ENCODE measurements around the gene LHFPL3. TPM values are rescaled to one million over a fixed set of nuclear protein-coding genes. Genes with fewer than 3 reads are reported as not detected.

Gene LHFPL3
- total RNA-seq, 1 experiment from 2014 or later, result not detected

DNA sequence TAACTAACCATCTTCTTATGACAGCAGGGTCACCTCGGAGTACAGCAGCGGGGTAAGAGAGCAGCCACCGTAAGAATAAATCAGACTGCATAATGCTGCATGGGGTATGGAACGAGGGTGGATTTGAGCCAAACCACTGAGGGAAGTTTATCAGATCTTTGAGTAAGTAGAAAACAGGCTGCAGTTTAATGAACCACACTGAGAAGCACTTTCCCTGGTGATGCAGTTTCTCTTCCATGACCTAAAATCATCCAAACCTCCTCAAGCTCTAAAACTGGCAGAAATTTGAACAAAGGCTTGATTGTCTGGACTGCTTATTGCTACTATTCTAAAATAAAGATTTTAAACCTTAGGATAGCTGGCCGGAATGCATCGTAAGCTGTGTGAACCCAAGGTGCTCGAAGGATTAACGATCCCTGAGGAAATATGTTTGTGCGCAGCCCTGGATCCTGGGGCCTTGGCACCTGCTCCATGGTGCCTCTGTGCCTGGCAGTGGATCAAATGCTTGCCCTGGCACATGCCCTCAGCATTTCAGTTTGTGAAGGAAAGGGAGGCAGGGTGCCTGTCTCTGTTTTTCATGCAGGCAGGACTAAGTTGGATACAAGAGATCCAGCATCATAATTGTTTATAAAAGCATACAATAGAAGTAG lies 322.7 kb downstream of the LHFPL3 start:
- H3K4me3 ChIP-seq (replicated peaks in 1 of 2; ENCODE audit: low read depth in 1 of 2, low read length in 2 of 2), result no peak overlapping the region
- no peak overlapping the region for H3K9ac ChIP-seq (ENCODE audit: low read length)
- H3K9me3 ChIP-seq (ENCODE audit: control insufficient read depth in 1 of 2, insufficient read depth in 1 of 2, low read depth in 1 of 2, low read length in 2 of 2), result no peaks in the 10 kb centered on the region
- H3K79me2 ChIP-seq (ENCODE audit: insufficient read depth, low read length), result no peaks in the 10 kb centered on the region
- TF ChIP-seq ZNF274 (IDR thresholded peaks at IDR 0.05; ENCODE audit: low read depth, low read length) (no peak), ELF1 (IDR thresholded peaks at IDR 0.05; ENCODE audit: borderline replicate concordance, low read depth) (no peak), ZFX (IDR thresholded peaks at IDR 0.05) (no peak), SRF (IDR thresholded peaks at IDR 0.05; ENCODE audit: low read depth) (no peak), CEBPB (IDR thresholded peaks at IDR 0.05; ENCODE audit: low read depth) (no peak), EGR1 (IDR thresholded peaks at IDR 0.05; ENCODE audit: low read depth) (no peak), YY1 (IDR thresholded peaks at IDR 0.05; ENCODE audit: extremely low read depth, insufficient replicate concordance, low read depth, low read length) (no peak)
- TF ChIP-seq, protein P1, sequence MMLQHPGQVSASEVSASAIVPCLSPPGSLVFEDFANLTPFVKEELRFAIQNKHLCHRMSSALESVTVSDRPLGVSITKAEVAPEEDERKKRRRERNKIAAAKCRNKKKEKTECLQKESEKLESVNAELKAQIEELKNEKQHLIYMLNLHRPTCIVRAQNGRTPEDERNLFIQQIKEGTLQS (IDR thresholded peaks at IDR 0.05), result no peak
- TF ChIP-seq, protein P2, sequence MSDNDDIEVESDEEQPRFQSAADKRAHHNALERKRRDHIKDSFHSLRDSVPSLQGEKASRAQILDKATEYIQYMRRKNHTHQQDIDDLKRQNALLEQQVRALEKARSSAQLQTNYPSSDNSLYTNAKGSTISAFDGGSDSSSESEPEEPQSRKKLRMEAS (IDR thresholded peaks at IDR 0.05), result no peak
- intact Hi-C loops (cut with micrococcal nuclease), result no loop called here
- H3K27me3 ChIP-seq (ENCODE audit: insufficient read depth, low read length), result peaks cover 53% of the 10 kb centered on the region; the same call in 1 of the 2 replicates
- ATAC-seq (no peak), DNase-seq (ENCODE audit: low read depth, low spot score) (no peak)
- no peak overlapping the region for H3K27ac ChIP-seq (ENCODE audit: low read depth, low read length)
- ChIA-PET CTCF (no interaction called here), RAD21 (ENCODE audit: low non-redundant PET in 1 of 2, low total read pairs in 2 of 2, uncharacterized antibody in 2 of 2, unreplicated experiment in 2 of 2) (no interaction called here), POLR2A (no interaction called here)
- no peaks in the 10 kb centered on the region for H3K9me2 ChIP-seq (ENCODE audit: insufficient read depth)
- H2AFZ ChIP-seq (ENCODE audit: low read depth, low read length, poor library complexity, severe bottlenecking), result no peak overlapping the region
- BruUV-seq (replicated peaks), result no TSS peak
- no peaks in the 10 kb centered on the region for H3K4me1 ChIP-seq (ENCODE audit: control insufficient read depth in 1 of 2, insufficient read depth in 2 of 2, low read length in 2 of 2)
- no peak overlapping the region for H3K4me2 ChIP-seq (ENCODE audit: low read length)
- H4K20me1 ChIP-seq (ENCODE audit: insufficient read depth), result no peaks in the 10 kb centered on the region
- no peaks in the 10 kb centered on the region for H3K36me3 ChIP-seq (ENCODE audit: control insufficient read depth in 1 of 2, insufficient read depth in 2 of 2, low read length in 2 of 2)

DNA sequence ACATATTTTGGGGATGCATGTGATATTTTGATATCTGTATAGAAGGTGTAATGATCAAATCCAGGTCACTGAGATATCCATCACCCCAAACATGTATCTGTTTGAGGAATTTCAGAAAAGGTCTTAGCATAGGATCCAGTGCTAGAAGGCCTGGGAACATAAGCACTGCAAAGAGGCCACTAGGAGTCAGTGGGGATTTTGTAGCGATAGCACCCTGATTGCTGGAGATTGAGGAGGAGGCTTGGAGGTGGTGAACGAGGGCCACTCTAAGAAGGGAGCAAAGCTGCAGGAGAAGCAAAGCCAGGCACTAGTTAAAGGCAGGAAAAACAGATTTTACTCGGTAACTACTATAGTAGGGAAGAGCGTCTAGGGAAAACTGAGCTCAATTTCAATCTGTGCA lies 324.0 kb downstream of the LHFPL3 start:
- no peak for DNase-seq (ENCODE audit: low read depth, low spot score)
- intact Hi-C loops (cut with micrococcal nuclease), result no loop called here
- Histone ChIP-seq H3K4me1 (ENCODE audit: control insufficient read depth in 1 of 2, insufficient read depth in 2 of 2, low read length in 2 of 2) (no peaks in the 10 kb centered on the region), H3K9me2 (ENCODE audit: insufficient read depth) (no peaks in the 10 kb centered on the region), H3K9ac (ENCODE audit: low read length) (no peak overlapping the region), H4K20me1 (ENCODE audit: insufficient read depth) (no peaks in the 10 kb centered on the region), H3K9me3 (ENCODE audit: control insufficient read depth in 1 of 2, insufficient read depth in 1 of 2, low read depth in 1 of 2, low read length in 2 of 2) (no peaks in the 10 kb centered on the region), H3K4me2 (ENCODE audit: low read length) (no peak overlapping the region), H3K27ac (ENCODE audit: low read depth, low read length) (no peak overlapping the region), H3K36me3 (ENCODE audit: control insufficient read depth in 1 of 2, insufficient read depth in 2 of 2, low read length in 2 of 2) (no peaks in the 10 kb centered on the region), H3K79me2 (ENCODE audit: insufficient read depth, low read length) (no peaks in the 10 kb centered on the region), H2AFZ (ENCODE audit: low read depth, low read length, poor library complexity, severe bottlenecking) (no peak overlapping the region), H3K27me3 (ENCODE audit: insufficient read depth, low read length) (peaks cover 42% of the 10 kb centered on the region; the same call in 1 of the 2 replicates), H3K4me3 (replicated peaks in 1 of 2; ENCODE audit: low read depth in 1 of 2, low read length in 2 of 2) (no peak overlapping the region)
- no peak for ATAC-seq
- ChIA-PET POLR2A (no interaction called here), CTCF (no interaction called here), RAD21 (ENCODE audit: low non-redundant PET in 1 of 2, low total read pairs in 2 of 2, uncharacterized antibody in 2 of 2, unreplicated experiment in 2 of 2) (no interaction called here)
- BruUV-seq (replicated peaks), result no TSS peak
- TF ChIP-seq EGR1 (IDR thresholded peaks at IDR 0.05; ENCODE audit: low read depth), result no peak
- no peak for TF ChIP-seq TCF7L2 (IDR thresholded peaks at IDR 0.05; ENCODE audit: borderline replicate concordance, extremely low read depth, insufficient read depth, insufficient read length)
- TF ChIP-seq, protein P1 (IDR thresholded peaks at IDR 0.05), result no peak
- TF ChIP-seq, protein P3, sequence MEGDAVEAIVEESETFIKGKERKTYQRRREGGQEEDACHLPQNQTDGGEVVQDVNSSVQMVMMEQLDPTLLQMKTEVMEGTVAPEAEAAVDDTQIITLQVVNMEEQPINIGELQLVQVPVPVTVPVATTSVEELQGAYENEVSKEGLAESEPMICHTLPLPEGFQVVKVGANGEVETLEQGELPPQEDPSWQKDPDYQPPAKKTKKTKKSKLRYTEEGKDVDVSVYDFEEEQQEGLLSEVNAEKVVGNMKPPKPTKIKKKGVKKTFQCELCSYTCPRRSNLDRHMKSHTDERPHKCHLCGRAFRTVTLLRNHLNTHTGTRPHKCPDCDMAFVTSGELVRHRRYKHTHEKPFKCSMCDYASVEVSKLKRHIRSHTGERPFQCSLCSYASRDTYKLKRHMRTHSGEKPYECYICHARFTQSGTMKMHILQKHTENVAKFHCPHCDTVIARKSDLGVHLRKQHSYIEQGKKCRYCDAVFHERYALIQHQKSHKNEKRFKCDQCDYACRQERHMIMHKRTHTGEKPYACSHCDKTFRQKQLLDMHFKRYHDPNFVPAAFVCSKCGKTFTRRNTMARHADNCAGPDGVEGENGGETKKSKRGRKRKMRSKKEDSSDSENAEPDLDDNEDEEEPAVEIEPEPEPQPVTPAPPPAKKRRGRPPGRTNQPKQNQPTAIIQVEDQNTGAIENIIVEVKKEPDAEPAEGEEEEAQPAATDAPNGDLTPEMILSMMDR (IDR thresholded peaks at IDR 0.05 in 2 of 3, conservative IDR thresholded peaks at IDR 0.05 in 1 of 3; ENCODE audit: borderline replicate concordance in 1 of 3, insufficient read depth in 1 of 3, low read depth in 2 of 3, low read length in 2 of 3), result no peak
